HG03520 (cell line): ENCODE measurements around the gene BGLAP.
"Not testable (repeated sequence)": the region's sequence is repeated elsewhere in the genome, so short reads cannot be mapped to it uniquely, and the experiment has no call there.

ENCODE experiments used
- ATAC-seq: cut with Tn5 transposase; IDR thresholded peaks from one replicate; pipeline ENCODE4 v1.9.1; 2021; ENCODE audit warnings: mild to moderate bottlenecking, moderate library complexity; ENCODE audit not compliant: unreplicated experiment

Gene BGLAP

DNA sequence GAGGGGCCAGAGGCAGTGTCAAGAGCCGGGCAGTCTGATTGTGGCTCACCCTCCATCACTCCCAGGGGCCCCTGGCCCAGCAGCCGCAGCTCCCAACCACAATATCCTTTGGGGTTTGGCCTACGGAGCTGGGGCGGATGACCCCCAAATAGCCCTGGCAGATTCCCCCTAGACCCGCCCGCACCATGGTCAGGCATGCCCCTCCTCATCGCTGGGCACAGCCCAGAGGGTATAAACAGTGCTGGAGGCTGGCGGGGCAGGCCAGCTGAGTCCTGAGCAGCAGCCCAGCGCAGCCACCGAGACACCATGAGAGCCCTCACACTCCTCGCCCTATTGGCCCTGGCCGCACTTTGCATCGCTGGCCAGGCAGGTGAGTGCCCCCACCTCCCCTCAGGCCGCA is at the start of gene BGLAP:
TSS of gene BGLAP (plus strand) at position 259 of the 400 bp plus-strand sequence. CDS start at position 307, 48 bp downstream.
- ATAC-seq: no peak

DNA sequence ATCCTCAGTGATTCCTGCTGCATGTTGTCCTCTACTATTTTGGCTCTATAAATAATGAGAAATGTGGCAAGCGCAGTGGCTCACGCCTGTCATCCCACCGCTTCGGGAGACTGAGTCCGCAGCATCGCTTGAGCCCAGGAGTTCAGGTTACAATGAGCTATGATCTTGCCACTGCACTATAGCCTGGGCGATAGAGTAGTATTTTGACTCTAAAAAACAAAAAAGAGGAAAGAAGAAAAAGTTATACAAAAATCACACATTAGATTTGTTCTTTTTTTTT is 48.8 kb upstream of the BGLAP start:
- no peak for ATAC-seq

DNA sequence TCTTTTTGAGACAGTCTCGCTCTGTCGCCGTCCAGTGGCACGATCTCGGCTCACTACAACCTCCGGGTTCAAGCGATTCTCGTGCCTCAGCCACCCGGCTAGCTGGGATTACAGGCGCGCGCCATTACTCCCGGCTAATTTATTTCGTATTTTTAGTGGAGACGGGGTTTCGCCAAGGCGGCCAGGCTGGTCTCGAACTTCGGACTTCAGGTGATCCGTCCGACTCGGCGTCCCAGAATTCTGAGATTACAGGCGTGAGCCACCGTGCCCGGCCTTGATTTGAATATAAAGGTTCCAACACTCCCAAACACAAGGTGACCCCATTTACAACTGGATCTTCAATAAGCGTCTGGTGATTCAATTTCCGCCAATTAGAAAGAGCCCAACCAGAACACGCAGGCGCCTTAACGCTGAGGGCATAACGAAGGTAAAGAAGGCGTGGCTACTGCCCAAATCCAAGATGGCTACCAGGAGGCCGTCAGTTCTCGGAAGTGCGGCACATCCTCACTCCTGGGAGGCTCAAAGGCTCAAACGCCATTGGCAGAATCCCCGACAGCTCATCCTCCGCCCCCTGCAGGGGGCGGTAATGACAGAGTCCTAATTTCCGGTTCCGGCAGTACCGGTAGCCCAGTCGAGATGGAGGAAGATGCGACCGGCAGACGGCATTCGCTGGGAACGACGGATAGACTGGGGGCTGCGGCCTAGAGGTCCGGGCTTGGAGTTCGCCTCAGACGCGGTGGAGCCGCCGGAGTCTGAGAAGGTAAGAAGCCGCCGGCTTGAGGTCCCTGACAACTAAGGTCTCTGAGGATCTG is 48.3 kb upstream of the BGLAP start, which contains the start of gene SLC25A44:
TSS of gene SLC25A44 (plus strand) at position 617 of the 812 bp plus-strand sequence. CDS start 5,744 bp downstream, outside the sequence.
- ATAC-seq: peak; percentile 90

DNA sequence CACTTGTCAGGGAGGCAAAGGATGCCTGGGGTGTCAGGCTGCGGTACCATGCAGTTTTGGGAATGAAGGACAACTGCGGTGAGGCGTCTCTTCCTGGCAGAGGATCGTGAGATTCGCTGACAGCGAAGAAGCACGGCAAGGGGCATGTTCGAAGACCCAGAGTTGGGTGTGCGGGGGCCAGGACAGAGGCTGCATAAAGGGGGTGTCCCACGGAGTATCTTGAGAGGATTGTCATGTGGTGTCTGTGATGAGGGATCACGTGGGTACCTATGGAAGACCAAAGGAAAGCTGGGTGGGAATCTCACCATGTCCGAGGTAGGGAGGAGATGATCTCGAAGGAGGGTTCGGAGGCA is 47.7 kb upstream of the BGLAP start:
- ATAC-seq: peak; percentile 4

DNA sequence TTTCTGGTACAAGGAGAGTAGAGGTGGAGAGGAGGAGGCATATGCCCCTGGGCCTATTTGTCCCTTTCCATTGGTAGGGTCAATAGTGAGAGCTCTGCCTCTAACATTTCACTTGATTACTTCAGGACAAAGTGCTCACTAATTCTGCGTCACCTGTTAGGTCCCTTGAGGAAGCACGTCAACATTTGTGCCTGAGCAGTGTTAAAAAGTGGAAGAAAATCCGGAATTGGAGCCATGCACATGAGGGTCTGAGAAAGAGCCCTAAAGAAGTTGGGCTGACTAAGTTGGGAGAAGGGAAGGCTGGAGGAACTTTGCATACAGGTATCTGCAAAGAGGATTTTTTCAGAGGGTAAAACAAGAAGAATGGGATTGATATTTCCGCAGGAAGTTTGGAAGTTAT is 46.1 kb upstream of the BGLAP start:
- no peak for ATAC-seq

DNA sequence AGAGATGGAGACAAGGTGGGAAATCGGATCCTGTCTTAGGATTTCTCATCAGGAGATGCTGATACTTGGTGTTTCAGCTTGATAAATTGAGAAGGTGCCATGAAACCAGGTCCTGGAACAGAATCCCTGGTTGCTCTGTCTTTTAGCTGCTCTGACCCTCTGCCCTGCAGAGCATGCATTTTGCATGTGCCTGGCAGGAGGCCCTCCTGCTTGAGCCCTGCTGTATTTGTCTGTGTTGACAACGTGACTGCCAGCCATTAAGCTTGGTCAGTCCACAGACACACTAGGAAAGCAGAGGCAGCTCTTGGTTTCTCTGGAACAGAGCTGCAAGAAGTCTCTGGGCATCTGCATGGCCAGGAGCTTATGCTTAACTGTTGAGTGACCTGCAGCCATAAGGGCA is 45.5 kb upstream of the BGLAP start:
- ATAC-seq: no peak

DNA sequence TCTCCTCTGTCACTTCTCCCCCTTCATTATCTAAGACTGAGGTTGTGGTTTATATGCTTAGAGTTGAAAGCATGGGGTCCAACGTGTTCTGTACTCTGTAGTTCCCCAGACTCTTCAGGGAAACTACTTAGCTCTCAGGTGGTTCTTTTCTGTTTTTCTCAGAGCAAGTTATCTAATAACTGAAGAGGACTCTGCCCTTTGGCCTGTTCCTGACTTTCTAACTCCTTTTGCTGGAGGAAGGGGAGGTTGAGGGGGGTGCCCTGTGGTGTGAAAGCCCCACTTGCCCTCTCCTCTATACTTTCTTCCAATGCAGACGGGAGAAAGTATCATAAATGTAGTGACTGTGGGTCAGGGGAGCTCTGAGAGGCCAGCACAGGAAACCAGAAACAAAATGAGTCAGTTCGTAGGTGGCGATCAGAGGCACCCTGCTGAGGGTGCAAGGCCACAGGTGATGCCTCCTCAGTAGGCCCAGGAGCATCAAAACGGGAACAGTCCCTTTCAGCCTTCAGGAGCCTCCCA is 43.1 kb upstream of the BGLAP start:
- ATAC-seq: no peak

DNA sequence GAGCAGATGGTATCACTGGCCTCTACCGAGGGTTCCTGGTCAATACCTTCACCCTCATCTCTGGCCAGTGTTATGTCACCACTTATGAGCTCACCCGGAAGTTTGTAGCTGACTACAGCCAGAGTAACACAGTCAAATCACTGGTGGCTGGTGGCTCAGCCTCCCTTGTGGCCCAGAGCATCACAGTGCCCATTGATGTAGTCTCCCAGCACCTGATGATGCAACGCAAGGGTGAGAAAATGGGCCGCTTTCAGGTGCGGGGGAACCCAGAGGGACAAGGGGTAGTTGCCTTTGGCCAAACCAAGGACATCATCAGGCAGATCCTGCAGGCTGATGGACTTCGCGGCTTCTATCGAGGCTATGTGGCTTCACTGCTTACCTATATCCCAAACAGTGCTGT is 41.9 kb upstream of the BGLAP start:
- ATAC-seq: no peak

DNA sequence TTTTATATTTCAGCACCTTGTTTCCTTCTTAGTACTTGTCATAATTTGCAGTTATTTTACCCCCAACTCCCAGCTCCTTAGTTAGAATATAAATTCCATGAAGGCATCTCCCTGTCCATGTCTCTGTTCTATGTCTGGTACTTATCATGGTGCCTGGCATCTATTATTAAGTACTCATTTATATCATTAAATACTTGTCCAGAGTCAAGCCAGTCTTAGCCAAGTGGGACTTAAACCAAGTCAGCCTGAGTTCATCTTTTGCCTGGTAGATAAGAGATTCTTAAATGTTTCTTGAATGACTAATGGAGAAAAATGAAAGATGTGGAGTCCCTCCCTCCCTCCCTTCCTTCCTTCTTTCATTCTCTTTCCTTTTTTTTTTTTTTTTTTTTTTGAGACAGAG is 38.7 kb upstream of the BGLAP start:
- ATAC-seq: no peak

DNA sequence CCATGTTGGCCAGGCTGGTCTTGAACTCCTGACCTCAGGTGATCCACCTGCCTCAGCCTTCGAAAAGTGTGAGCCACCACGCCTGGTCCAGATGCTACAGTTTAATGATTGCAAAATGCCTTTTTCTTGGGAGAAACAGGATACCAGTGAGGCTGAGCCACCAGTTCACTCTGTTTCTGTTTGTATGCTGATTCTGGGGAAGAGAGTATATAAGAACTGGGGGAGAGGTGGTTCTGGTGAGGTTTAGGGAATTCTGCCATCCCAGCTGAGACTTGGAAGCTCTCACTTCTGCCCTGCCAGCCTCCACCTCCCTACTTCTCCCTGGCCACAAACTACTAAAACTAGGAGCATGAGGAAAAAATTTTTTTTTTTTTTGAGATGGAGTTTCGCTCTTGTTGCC is 37.3 kb upstream of the BGLAP start:
- no peak for ATAC-seq

DNA sequence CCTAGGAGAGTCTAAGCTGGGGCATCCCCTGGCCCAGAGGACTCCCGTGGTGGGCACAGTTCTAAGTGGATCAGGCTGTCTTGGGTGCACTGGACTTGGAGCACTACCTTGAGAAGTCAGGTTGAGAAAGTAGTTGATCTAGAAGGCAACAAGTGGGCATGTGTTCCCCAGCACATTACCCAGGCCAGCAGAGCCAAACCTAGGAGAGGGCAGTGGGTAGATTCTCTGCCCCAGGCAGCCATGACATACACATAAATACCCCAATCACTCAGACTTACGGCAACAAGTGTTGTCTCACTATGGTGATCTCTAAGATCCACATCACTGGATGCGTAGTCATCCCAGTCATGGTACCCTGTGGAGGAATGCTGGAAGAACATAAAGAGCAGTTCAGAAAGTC is 30.7 kb upstream of the BGLAP start:
- ATAC-seq: no peak

DNA sequence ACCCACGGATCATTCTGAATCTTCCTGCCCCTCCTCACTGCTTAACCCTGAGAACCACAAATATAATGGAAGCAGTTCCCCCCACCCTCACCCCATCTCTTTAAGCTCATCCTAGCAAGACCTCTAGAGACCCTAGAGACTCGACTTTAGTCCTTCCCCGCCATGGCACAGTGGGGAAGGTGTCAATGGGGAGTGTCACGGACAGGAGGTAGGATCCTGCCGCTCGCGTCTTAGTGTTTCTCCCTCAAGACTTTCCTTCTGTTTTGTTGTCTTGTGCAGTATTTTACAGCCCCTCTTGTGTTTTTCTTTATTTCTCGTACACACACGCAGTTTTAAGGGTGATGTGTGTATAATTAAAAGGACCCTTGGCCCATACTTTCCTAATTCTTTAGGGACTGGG is 29.9 kb upstream of the BGLAP start:
- no peak for ATAC-seq

DNA sequence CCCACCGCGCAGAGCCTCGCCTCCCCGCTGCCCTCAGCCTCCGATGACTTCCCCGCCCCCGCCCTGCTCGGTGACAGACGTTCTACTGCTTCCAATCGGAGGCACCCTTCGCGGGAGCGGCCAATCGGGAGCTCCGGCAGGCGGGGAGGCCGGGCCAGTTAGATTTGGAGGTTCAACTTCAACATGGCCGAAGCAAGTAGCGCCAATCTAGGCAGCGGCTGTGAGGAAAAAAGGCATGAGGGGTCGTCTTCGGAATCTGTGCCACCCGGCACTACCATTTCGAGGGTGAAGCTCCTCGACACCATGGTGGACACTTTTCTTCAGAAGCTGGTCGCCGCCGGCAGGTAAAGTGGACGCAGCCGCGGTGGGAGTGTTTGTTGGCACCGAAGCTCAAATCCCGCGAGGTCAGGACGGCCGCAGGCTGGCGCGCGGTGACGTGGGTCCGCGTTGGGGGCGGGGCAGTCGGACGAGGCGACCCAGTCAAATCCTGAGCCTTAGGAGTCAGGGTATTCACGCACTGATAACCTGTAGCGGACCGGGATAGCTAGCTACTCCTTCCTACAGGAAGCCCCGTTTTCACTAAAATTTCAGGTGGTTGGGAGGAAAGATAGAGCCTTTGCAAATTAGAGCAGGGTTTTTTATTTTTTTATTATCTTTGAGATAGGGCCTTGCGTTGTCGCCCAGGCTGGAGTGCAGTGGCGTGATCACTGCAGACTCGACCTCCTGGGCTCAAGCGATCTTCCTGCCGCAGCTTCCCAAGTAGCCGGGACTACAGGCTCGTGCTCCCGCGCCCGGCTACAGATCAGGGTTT is 28.9 kb upstream of the BGLAP start, which contains the start of gene PMF1:
TSS of gene PMF1 (plus strand) at position 175 of the 811 bp plus-strand sequence. CDS start at position 184, 9 bp downstream.
- peak; percentile 83 for ATAC-seq

DNA sequence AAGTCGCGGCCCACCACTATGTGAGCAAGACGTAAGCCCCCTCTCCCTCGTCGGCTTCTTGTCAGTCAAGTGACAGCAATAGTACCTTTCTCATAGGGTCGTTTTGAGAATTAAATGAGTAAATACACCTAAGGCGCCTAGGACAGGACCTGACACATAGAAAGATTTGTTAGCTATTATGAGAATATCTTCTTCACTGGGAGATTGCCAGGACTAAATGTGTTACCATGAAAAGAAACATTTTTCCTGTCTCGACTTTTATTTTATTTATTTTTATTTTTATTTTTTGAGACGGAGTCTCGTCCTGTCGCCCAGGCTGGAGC is 28.4 kb upstream of the BGLAP start:
- ATAC-seq: no peak

DNA sequence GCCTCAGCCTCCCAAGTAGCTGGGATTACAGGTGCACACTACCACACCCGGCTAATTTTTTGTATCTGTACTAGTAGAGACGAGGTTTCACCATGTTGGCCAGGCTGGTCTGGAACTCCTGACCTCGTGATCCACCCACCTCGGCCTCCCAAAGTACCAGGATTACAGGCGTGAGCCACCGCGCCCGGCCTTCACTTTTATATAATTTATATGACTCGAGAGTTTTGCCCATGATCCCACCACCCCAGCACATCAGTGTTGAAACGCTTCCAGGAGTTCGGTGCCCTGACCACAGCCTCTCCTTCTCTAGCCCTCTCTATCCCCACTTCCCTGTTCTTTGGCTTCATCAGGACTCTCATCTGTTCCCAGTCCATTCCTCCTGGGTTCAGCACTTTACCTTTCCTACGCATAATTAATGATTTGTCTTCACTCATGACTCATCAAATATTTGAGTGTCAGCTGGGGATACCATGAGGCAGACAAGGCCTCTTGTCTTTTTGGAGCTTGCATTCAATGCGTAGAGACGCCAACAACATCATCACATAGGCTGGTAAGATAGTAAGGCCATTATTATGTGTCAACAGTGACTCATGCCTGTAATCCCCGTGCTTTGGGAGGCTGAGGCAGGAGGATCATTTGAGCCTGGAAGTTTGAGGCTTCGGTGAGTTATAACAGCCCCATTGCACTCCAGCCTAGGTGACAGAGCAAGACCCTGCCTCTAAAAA is 27.8 kb upstream of the BGLAP start:
- no peak for ATAC-seq

DNA sequence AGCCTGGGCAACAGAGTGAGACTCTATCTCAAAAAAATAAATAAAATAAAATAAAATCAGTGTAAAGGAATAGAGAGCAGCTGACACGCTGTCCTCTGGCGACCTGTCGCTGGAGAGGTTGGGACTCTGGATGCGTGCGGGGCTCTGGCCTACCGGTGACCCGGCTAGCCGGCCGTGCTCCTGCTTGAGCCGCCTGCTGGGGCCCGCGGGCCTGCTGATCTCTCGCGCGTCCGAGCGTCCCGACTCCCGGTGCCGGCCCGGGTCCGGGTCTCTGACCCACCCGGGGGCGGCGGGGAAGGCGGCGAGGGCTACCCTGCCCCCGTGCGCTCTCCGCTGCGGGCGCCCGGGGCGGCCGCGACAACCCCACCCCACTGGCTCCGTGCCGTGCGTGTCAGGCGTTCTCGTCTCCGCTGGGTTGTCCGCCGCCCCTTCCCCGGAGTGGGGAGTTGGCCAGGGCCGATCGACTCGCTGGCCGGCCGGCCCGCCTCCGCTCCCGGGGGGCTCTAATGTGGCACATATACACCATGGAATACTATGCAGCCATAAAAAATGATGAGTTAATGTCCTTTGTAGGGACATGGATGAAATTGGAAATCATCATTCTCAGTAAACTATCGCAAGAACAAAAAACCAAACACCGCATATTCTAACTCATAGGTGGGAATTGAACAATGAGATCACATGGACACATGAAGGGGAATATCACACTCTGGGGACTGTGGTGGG is 25.5 kb upstream of the BGLAP start:
- not testable (repeated sequence) for ATAC-seq

DNA sequence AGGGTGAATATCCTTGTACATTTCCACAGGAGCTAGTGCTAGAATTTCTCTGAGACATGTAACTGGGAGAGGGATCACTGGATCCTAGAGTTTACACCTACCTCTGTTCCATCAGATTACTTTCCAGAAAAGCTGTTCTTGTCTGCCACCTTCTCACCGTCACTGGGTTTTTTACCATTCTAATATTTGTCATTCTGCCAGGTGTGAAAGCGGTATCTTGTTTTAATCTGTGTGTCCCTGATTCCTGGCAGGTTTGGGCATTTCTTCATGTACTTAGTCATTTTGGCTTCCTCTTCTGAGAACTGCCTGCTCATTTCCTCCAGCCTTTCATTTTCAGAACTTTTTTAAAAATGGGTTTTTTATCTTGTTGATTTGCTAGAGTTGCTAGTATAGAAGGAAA is 24.1 kb upstream of the BGLAP start:
- ATAC-seq: no peak

DNA sequence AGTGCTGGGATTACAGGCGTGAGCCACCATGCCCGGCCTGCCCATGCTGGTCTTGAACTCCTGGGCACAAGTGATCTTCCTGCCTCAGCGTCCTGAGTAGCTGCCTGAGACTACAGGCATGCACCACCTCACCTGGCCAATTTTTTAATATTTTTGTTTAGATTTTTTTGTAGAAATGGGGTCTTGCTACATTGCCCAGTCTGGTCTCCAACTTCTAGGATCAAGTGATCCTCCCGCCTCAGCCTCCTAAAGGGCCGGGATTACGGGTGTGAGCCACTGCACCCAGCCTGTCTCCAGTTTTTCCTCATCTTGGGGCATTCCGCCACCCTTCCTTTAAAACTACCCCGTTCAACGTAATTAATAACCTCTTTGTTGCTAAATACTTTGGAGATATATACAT is 21.8 kb upstream of the BGLAP start:
- no peak for ATAC-seq

DNA sequence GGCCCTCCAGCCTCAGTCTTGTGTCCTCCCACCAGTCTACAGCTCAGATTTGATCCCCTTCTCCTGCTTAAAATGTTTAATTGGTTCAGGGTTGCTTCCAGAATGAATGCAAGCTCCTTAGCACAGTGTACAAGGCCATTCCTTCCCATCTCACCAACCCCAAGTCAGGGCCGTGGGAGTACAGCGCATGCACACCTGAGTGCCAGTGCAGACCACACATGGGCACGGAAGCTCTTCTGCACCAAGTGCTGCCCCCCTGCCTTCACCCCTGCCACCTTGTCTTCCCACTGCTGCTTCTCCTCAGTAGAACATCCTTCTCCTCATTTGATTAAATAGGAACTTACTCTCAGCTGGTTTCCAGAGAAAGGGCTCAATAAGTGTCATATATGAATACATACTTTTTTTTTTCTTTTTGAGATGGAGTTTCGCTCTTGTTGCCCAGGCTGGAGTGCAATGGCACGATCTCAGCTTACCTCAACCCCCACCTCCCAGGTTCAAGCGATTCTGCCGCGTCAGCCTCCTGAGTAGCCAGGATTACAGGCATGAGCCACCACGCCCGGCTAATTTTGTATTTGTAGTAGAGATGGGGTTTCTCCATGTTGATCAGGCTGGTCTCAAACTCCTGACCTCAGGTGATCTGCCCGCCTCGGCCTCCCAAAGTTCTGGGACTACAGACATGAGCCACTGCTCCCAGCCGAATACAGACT is 19.8 kb upstream of the BGLAP start:
- ATAC-seq: no peak

DNA sequence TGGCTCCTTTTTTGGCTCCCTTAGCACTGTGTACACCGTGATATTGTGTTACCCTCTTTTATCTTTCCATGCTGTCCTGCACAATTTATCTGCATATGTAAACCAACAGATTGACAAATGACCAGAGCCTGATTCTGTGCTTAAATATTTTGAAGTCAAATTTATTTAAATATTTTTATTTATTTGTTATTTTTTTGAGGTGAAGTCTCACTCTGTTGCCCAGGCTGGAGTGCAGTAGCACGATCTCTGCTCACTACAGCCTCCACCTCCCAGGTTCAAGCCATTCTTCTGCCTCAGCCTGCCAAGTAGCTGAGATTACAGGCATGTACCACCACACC is 16.3 kb upstream of the BGLAP start:
- no peak for ATAC-seq
